HepG2 (cell line): ENCODE measurements around the gene LMTK2. TPM values are rescaled to one million over a fixed set of nuclear protein-coding genes. Genes with fewer than 3 reads are reported as not detected.
A peak's percentile ranks its signal among the peaks of the same experiment; 100 is the strongest.

ENCODE experiments used
- AHR ChIP-seq: IDR thresholded peaks from 2 replicates; pipeline ENCODE4 v1.6.1; 2018; ENCODE audit warnings: missing genetic modification reagents, missing compliant biosample characterization
- CHD4 ChIP-seq: fragments of 200-600 bp; sonication (generic); IDR thresholded peaks from 2 replicates; pipeline ENCODE4 v1.7.0; 2017; ENCODE audit warnings: mild to moderate bottlenecking, low read length, borderline replicate concordance
- ERF ChIP-seq: IDR thresholded peaks from 2 replicates; pipeline ENCODE4 v1.6.1; 2018; ENCODE audit warnings: missing biosample characterization, missing genetic modification reagents
- ISX ChIP-seq: sonication (generic); formaldehyde crosslinking; conservative IDR thresholded peaks from 2 replicates; pipeline ENCODE4 v1.5.0; 2020; ENCODE audit warnings: missing genetic modification reagents
- MEIS2 ChIP-seq: sonication (generic); formaldehyde crosslinking; IDR thresholded peaks from 2 replicates; pipeline ENCODE4 v1.9.0; 2021; ENCODE audit warnings: mild to moderate bottlenecking, missing genetic modification reagents
- NFIC ChIP-seq: IDR thresholded peaks from 2 replicates; pipeline ENCODE4 v1.6.1; 2012; ENCODE audit warnings: mild to moderate bottlenecking, low read length, inconsistent platforms
- POLR2AphosphoS5 ChIP-seq: IDR thresholded peaks from 2 replicates; pipeline ENCODE4 v1.6.1; 2012; ENCODE audit warnings: low read depth, low read length
- SMAD1 ChIP-seq: sonication (generic); formaldehyde crosslinking; IDR thresholded peaks from 2 replicates; pipeline ENCODE4 v1.4.0; 2020; ENCODE audit warnings: missing genetic modification reagents, low read depth, mild to moderate bottlenecking, borderline replicate concordance
- SNAPC2 ChIP-seq: sonication (generic); formaldehyde crosslinking; IDR thresholded peaks from 2 replicates; pipeline ENCODE4 v1.8.1; 2022; ENCODE audit warnings: mild to moderate bottlenecking, missing genetic modification reagents
- ZFYVE20 ChIP-seq: sonication (generic); formaldehyde crosslinking; IDR thresholded peaks from 2 replicates; pipeline ENCODE4 v1.8.0; 2023; ENCODE audit warnings: low read depth, mild to moderate bottlenecking, moderate library complexity, missing genetic modification reagents, borderline replicate concordance
- ZNF317 ChIP-seq: sonication (generic); formaldehyde crosslinking; IDR thresholded peaks from 2 replicates; pipeline ENCODE4 v1.5.0; 2020; ENCODE audit warnings: mild to moderate bottlenecking, missing genetic modification reagents
- polyA plus RNA-seq, 8 experiments: library from polyadenylated mRNA; depleted of rRNA in 3 of 8; stranded (reverse) in 7 of 8; unstranded in 1 of 8; fragments of >200 nt; fragmentation: Illumina TruSeq in 4 of 8; extraction: Trizol in 4 of 8; gene quantifications; 2 replicates each; pipeline versions ENCODE4 v1.2.1 to v1.2.3, GENCODE V29; 2011 to 2016; ENCODE audit warnings: low read depth in 4 of 8, missing spikeins in 1 of 8, mixed read lengths in 1 of 8; ENCODE audit not compliant: insufficient read depth in 1 of 8
- total RNA-seq, 5 experiments: library from RNA; depleted of rRNA; stranded (reverse); fragments of >200 nt; fragmentation: Illumina TruSeq; extraction: Trizol; gene quantifications; 2 replicates each; pipeline ENCODE4 v1.2.3, GENCODE V29; 2016; ENCODE audit warnings: low read depth in 1 of 5
- TF ChIP-seq, protein P1 (sequence below): sonication (generic); formaldehyde crosslinking; IDR thresholded peaks from 2 replicates; pipeline ENCODE4 v1.4.0; 2020; ENCODE audit warnings: missing genetic modification reagents
- TF ChIP-seq, protein P2 (sequence below): IDR thresholded peaks from 2 replicates; pipeline ENCODE4 v1.6.1; 2016; ENCODE audit warnings: missing compliant biosample characterization, missing genetic modification reagents, borderline replicate concordance
- TF ChIP-seq, protein P3 (sequence below): sonication (generic); formaldehyde crosslinking; IDR thresholded peaks from 2 replicates; pipeline ENCODE4 v1.4.0; 2020; ENCODE audit warnings: missing genetic modification reagents
- TF ChIP-seq, protein P4 (sequence below): IDR thresholded peaks from 2 replicates; pipeline ENCODE4 v1.6.1; 2018; ENCODE audit warnings: missing genetic modification reagents, mild to moderate bottlenecking, missing compliant biosample characterization
- TF ChIP-seq, protein P5 (sequence below): sonication (generic); formaldehyde crosslinking; IDR thresholded peaks from 2 replicates; pipeline ENCODE4 v1.8.0; 2022; ENCODE audit warnings: low read depth, missing genetic modification reagents
- TF ChIP-seq, protein P6 (sequence below): sonication (generic); formaldehyde crosslinking; IDR thresholded peaks from 2 replicates; pipeline ENCODE4 v1.4.0; 2020; ENCODE audit warnings: mild to moderate bottlenecking, missing genetic modification reagents
- TF ChIP-seq, protein P7 (sequence below): sonication (generic); formaldehyde crosslinking; IDR thresholded peaks from 2 replicates; pipeline ENCODE4 v1.5.0; 2020; ENCODE audit warnings: missing genetic modification reagents, mild to moderate bottlenecking, borderline replicate concordance

Gene LMTK2
- total and polyA plus RNA-seq, 2 of the 13 experiments (the other 11 are each of a cell fraction or from before 2014, with no cell fraction given), result 9.5 to 11.7 TPM

DNA sequence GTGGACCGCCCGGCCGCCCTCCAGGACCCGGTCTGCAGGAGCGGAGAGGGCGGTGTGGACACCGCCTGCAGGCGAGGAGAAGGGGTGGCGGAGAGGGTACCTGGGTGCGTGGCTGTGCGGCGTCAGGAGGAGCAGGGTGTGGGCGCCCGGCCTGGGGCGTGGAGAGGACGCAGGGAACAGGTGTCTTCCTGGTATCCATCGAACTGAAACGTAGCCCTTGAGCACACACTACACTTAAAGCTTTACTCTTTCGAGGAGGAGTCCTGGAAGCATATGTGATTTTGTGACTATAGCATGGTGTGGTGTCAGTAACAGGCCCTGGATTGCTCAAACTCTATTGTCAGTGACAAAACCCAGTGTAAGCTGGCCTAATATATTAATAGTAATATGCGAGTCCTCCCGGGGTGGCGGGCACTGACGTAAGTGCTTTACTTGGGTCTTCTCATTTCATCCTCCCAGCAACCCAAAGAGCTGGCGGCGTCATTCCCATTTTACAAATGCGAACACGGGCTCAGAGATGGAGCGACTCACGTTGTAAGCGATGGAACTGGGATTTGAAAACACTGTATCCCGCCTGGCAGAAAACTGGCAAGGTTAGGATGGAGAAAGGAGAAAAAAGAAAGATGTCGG lies 145.9 kb downstream of the LMTK2 start (continued):
- TF ChIP-seq, protein P1, sequence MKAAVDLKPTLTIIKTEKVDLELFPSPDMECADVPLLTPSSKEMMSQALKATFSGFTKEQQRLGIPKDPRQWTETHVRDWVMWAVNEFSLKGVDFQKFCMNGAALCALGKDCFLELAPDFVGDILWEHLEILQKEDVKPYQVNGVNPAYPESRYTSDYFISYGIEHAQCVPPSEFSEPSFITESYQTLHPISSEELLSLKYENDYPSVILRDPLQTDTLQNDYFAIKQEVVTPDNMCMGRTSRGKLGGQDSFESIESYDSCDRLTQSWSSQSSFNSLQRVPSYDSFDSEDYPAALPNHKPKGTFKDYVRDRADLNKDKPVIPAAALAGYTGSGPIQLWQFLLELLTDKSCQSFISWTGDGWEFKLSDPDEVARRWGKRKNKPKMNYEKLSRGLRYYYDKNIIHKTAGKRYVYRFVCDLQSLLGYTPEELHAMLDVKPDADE, result no peak
- TF ChIP-seq SMAD1 (CRISPR knock-in tag) (no peak), ZFYVE20 (no peak), NFIC (no peak), ISX (CRISPR knock-in tag) (no peak), ERF (CRISPR knock-in tag) (no peak), POLR2AphosphoS5 (peak; percentile 64; the same call in 1 of the 2 replicates), CHD4 (no peak), ZNF317 (no peak), SNAPC2 (CRISPR knock-in tag) (no peak), AHR (CRISPR knock-in tag) (no peak), MEIS2 (no peak)
- TF ChIP-seq, protein P2, sequence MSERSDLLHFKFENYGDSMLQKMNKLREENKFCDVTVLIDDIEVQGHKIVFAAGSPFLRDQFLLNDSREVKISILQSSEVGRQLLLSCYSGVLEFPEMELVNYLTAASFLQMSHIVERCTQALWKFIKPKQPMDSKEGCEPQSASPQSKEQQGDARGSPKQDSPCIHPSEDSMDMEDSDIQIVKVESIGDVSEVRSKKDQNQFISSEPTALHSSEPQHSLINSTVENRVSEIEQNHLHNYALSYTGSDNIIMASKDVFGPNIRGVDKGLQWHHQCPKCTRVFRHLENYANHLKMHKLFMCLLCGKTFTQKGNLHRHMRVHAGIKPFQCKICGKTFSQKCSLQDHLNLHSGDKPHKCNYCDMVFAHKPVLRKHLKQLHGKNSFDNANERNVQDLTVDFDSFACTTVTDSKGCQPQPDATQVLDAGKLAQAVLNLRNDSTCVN (CRISPR knock-in tag), result no peak
- TF ChIP-seq, protein P3, sequence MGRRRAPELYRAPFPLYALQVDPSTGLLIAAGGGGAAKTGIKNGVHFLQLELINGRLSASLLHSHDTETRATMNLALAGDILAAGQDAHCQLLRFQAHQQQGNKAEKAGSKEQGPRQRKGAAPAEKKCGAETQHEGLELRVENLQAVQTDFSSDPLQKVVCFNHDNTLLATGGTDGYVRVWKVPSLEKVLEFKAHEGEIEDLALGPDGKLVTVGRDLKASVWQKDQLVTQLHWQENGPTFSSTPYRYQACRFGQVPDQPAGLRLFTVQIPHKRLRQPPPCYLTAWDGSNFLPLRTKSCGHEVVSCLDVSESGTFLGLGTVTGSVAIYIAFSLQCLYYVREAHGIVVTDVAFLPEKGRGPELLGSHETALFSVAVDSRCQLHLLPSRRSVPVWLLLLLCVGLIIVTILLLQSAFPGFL (CRISPR knock-in tag), result no peak
- TF ChIP-seq, protein P4, sequence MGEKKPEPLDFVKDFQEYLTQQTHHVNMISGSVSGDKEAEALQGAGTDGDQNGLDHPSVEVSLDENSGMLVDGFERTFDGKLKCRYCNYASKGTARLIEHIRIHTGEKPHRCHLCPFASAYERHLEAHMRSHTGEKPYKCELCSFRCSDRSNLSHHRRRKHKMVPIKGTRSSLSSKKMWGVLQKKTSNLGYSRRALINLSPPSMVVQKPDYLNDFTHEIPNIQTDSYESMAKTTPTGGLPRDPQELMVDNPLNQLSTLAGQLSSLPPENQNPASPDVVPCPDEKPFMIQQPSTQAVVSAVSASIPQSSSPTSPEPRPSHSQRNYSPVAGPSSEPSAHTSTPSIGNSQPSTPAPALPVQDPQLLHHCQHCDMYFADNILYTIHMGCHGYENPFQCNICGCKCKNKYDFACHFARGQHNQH (CRISPR knock-in tag), result no peak; the same call in 1 of the 2 replicates
- TF ChIP-seq, protein P5, sequence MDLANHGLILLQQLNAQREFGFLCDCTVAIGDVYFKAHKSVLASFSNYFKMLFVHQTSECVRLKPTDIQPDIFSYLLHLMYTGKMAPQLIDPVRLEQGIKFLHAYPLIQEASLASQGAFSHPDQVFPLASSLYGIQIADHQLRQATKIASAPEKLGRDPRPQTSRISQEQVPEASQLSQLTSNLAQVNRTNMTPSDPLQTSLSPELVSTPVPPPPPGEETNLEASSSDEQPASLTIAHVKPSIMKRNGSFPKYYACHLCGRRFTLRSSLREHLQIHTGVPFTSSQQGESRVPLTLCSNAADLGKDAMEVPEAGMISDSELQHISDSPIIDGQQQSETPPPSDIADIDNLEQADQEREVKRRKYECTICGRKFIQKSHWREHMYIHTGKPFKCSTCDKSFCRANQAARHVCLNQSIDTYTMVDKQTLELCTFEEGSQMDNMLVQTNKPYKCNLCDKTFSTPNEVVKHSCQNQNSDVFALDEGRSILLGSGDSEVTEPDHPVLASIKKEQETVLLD (CRISPR knock-in tag), result no peak
- TF ChIP-seq, protein P6, sequence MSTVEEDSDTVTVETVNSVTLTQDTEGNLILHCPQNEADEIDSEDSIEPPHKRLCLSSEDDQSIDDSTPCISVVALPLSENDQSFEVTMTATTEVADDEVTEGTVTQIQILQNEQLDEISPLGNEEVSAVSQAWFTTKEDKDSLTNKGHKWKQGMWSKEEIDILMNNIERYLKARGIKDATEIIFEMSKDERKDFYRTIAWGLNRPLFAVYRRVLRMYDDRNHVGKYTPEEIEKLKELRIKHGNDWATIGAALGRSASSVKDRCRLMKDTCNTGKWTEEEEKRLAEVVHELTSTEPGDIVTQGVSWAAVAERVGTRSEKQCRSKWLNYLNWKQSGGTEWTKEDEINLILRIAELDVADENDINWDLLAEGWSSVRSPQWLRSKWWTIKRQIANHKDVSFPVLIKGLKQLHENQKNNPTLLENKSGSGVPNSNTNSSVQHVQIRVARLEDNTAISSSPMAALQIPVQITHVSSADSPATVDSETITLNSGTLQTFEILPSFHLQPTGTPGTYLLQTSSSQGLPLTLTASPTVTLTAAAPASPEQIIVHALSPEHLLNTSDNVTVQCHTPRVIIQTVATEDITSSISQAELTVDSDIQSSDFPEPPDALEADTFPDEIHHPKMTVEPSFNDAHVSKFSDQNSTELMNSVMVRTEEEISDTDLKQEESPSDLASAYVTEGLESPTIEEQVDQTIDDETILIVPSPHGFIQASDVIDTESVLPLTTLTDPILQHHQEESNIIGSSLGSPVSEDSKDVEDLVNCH (CRISPR knock-in tag), result no peak
- TF ChIP-seq, protein P7, sequence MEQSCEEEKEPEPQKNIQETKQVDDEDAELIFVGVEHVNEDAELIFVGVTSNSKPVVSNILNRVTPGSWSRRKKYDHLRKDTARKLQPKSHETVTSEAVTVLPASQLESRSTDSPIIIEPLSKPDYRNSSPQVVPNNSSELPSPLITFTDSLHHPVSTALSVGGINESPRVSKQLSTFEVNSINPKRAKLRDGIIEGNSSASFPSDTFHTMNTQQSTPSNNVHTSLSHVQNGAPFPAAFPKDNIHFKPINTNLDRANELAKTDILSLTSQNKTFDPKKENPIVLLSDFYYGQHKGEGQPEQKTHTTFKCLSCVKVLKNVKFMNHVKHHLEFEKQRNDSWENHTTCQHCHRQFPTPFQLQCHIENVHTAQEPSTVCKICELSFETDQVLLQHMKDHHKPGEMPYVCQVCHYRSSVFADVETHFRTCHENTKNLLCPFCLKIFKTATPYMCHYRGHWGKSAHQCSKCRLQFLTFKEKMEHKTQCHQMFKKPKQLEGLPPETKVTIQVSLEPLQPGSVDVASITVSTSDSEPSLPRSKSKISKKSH, result no peak
- TF ChIP-seq, all 625 proteins: peak for 74
